Neutrophil (primary cell): Measurements from ENCODE around the gene HMX1.

Source experiments
- H3K27ac ChIP-seq: fragments of 200-600 bp; sonication (generic); 2 replicates; pipeline ENCODE4 v1.5.1; 2016; ENCODE audit warnings: mild to moderate bottlenecking, moderate library complexity
- H3K27me3 ChIP-seq: fragments of 200-600 bp; sonication (generic); 2 replicates; pipeline ENCODE4 v1.6.0; 2016; ENCODE audit warnings: mild to moderate bottlenecking
- H3K36me3 ChIP-seq: fragments of 200-600 bp; sonication (generic); 2 replicates; pipeline ENCODE4 v1.5.1; 2017
- H3K4me1 ChIP-seq, 2 experiments: fragments of 200-600 bp in 1 of 2; sonication (generic) in 1 of 2; 1 replicate in 1 of 2; 2 replicates in 1 of 2; pipeline versions ENCODE4 v1.5.1 to v1.6.1; 2013 to 2016; ENCODE audit warnings: low read depth in 1 of 2, low read length in 1 of 2, mild to moderate bottlenecking in 1 of 2, moderate library complexity in 1 of 2; ENCODE audit not compliant: control insufficient read depth in 1 of 2, insufficient read depth in 1 of 2
- H3K4me3 ChIP-seq, 2 experiments: fragments of 200-600 bp in 1 of 2; sonication (generic) in 1 of 2; 1 replicate in 1 of 2; 2 replicates in 1 of 2; pipeline ENCODE4 v1.5.1; 2013 to 2016; ENCODE audit warnings: low read depth in 1 of 2, low read length in 1 of 2, mild to moderate bottlenecking in 1 of 2, moderate library complexity in 1 of 2
- H3K9me3 ChIP-seq: fragments of 200-600 bp; sonication (generic); 2 replicates; pipeline ENCODE4 v1.5.1; 2016
- CTCF ChIP-seq: fragments of 200-600 bp; sonication (generic); IDR thresholded peaks from 2 replicates; pipeline ENCODE4 v1.5.1; 2016; ENCODE audit warnings: antibody characterized with exemption

HMX1 gene

DNA sequence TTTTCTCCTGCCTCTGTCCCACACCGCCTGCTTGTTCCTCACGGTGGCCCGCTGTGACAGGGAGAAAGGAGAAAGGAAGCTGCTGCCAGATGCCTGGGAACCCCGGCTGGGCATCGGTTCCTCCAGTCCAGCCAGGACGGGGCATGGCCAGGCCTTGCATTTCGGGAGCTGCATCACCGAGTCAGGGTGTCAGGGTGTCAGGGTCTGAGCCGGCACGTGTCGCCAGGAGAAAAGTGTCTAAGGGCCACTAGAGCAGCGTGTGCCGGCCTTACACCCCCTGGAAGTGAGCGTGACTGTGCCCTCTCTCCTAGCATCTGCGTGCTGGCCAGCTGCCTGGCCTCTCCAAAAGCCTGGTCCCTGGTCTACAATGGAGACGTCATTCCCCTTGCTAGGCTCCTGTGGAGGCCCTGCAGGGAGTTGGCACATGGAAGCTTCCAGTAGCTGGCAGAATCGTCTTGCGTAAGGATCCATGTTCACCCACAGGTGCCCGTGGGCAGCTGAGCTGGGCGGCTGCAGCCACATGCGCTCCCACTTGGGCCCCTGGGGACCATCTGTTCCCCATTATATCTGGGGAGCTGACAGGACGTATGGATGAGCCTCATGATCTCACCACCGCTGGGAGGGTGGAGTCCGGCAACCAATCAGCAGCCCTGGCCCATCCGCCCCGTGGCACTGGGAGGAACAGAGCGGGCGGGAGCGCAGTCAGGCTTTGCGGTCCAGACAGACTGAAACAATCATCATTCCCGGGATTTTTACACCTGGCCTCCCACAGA, 39.9 kb upstream of the HMX1 start:
- no peak overlapping the region for H3K27ac ChIP-seq
- no peaks in the 10 kb centered on the region for H3K27me3 ChIP-seq
- no peaks in the 10 kb centered on the region for H3K4me1 ChIP-seq
- H3K36me3 ChIP-seq: no peaks in the 10 kb centered on the region
- H3K4me3 ChIP-seq: no peak overlapping the region
- no peaks in the 10 kb centered on the region for H3K9me3 ChIP-seq
- no peak for TF ChIP-seq CTCF

DNA sequence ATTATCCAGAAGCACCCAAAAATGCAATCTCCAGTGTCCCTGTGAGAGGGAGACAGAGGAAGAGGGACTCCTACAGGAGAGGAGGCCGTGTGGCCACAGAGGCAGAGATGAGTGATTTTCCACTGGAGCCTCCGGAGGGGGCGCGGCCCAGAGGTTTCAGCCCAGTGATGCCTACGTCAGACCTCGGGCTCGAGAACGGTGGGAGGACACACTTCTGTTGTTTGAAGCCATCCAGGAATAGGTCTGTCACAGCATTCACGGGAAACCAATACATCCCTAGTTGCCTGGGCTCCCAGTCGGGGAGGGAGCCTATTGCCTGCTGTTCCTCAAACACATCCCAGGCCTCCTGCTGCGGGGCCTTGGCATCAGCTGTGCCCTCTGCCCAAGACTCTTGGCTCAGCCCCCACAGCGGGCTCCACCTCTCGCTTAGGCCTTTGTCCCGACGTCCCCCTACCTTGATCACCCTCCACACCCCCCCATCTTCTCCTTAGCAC, 39.2 kb upstream of the HMX1 start:
- no peak for TF ChIP-seq CTCF
- H3K4me3 ChIP-seq: no peak overlapping the region
- no peaks in the 10 kb centered on the region for H3K27me3 ChIP-seq
- no peaks in the 10 kb centered on the region for H3K4me1 ChIP-seq
- no peaks in the 10 kb centered on the region for H3K36me3 ChIP-seq
- no peaks in the 10 kb centered on the region for H3K9me3 ChIP-seq
- H3K27ac ChIP-seq: no peak overlapping the region

DNA sequence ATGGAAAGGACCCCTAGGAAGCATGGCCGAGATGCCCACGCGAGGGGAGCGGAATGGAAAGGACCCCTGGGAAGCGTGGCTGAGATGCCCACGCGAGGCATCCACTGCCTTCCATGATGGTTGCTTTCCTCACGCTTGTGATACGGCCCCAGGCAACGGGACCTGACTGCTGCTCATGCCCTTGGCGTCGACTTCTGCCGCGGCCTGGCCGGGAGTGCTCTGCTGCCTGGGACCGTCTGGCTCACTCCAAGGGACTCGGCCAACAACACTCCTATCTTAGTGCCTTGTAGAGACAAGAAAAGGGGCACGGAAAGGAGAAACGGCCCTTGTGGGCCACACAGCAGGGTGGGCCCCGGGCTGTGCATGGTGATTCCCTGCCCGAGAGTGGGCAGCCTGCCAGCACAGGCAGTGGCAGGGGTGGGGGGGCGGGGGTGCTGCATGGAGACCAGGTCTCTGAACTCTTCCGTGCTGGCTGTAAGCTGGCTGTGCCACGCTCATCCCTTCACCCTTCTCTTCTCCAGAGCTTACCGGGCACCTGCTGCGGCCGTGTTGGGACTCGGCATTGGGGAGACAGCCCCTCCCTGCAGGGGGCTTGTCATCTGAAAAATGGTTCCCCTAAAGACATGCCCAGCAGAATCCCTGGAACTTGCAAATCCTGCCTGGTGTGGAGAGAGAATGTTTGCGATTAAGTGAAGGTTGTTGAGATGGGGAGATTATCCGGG, 38.6 kb upstream of the HMX1 start:
- Histone ChIP-seq H3K27ac (no peak overlapping the region), H3K4me1 (no peaks in the 10 kb centered on the region), H3K9me3 (no peaks in the 10 kb centered on the region), H3K27me3 (no peaks in the 10 kb centered on the region), H3K36me3 (no peaks in the 10 kb centered on the region), H3K4me3 (no peak overlapping the region)
- no peak for TF ChIP-seq CTCF

DNA sequence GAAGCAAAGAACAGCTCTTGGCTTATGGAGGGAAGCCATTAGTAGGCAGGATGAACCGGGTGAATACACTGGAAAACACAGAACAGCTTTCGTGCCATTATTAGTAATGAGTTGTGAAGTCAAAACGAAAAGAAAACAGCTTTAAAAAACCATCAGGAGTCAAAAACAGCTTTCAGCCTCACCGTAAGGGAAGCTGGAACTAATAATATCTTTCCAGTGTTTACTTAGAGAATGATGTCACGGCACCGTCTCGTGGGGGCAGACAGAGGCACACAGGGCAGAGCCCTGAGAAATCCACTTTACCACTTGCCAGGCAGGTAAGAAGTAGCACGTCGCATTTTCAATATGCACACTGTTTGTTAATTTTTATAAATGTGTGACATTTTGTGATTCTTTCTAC, 37.9 kb upstream of the HMX1 start:
- no peaks in the 10 kb centered on the region for H3K9me3 ChIP-seq
- H3K36me3 ChIP-seq: no peaks in the 10 kb centered on the region
- H3K4me3 ChIP-seq: no peak overlapping the region
- no peaks in the 10 kb centered on the region for H3K27me3 ChIP-seq
- H3K27ac ChIP-seq: no peak overlapping the region
- no peaks in the 10 kb centered on the region for H3K4me1 ChIP-seq
- no peak for TF ChIP-seq CTCF

GRCh38 chr4:8908206-8908893, 36.7 kb upstream of the HMX1 start:
- H3K4me1 ChIP-seq: no peaks in the 10 kb centered on the region
- no peak overlapping the region for H3K4me3 ChIP-seq
- no peaks in the 10 kb centered on the region for H3K36me3 ChIP-seq
- no peaks in the 10 kb centered on the region for H3K9me3 ChIP-seq
- no peaks in the 10 kb centered on the region for H3K27me3 ChIP-seq
- TF ChIP-seq CTCF: no peak
- no peak overlapping the region for H3K27ac ChIP-seq
